HepG2 (cell line): ENCODE data around the gene MIA2. TPM values are rescaled to one million over a fixed set of nuclear protein-coding genes. Genes with fewer than 3 reads are reported as not detected.

Experiments
- ARID4A ChIP-seq: sonication (generic); formaldehyde crosslinking; IDR thresholded peaks from 2 replicates; pipeline ENCODE4 v1.5.0; 2020; ENCODE audit warnings: mild to moderate bottlenecking, missing genetic modification reagents, borderline replicate concordance
- CCAR2 ChIP-seq: fragments of 200-400 bp; formaldehyde crosslinking; optimal IDR thresholded peaks from 2 replicates; pipeline ENCODE3; 2018; ENCODE audit warnings: low read depth, mild to moderate bottlenecking, low read length, moderate library complexity
- CCDC6 ChIP-seq: sonication (generic); formaldehyde crosslinking; IDR thresholded peaks from 2 replicates; pipeline ENCODE4 v1.8.1; 2022; ENCODE audit warnings: mild to moderate bottlenecking, missing genetic modification reagents, moderate library complexity
- GABPB1 ChIP-seq: IDR thresholded peaks from 2 replicates; pipeline ENCODE4 v1.6.1; 2016; ENCODE audit warnings: mild to moderate bottlenecking, missing genetic modification reagents, moderate library complexity, missing compliant biosample characterization
- GATA4 ChIP-seq: sonication (generic); IDR thresholded peaks from 2 replicates; pipeline ENCODE4 v1.6.1; 2016; ENCODE audit warnings: antibody characterized with exemption, low read depth, borderline replicate concordance
- IRF2 ChIP-seq: IDR thresholded peaks from 2 replicates; pipeline ENCODE4 v1.6.1; 2018; ENCODE audit warnings: missing genetic modification reagents, missing compliant biosample characterization
- IRX3 ChIP-seq: sonication (generic); formaldehyde crosslinking; IDR thresholded peaks from 2 replicates; pipeline ENCODE4 v1.8.1; 2023; ENCODE audit warnings: mild to moderate bottlenecking, low read depth, missing genetic modification reagents, borderline replicate concordance
- KAT7 ChIP-seq: IDR thresholded peaks from 2 replicates; pipeline ENCODE4 v1.6.1; 2018; ENCODE audit warnings: borderline replicate concordance, missing compliant biosample characterization
- KDM5B ChIP-seq: sonication (generic); formaldehyde crosslinking; IDR thresholded peaks from 2 replicates; pipeline ENCODE4 v1.4.0; 2020; ENCODE audit warnings: missing genetic modification reagents, mild to moderate bottlenecking, borderline replicate concordance
- KLF16 ChIP-seq, 2 experiments: sonication (generic) in 1 of 2; formaldehyde crosslinking in 1 of 2; IDR thresholded peaks; 2 replicates each; pipeline versions ENCODE4 v1.6.1 to v1.8.0; 2016 to 2023; ENCODE audit warnings: missing genetic modification reagents in 2 of 2, missing compliant biosample characterization in 1 of 2
- MTF2 ChIP-seq: sonication (generic); formaldehyde crosslinking; IDR thresholded peaks from 2 replicates; pipeline ENCODE4 v1.5.0; 2020; ENCODE audit warnings: missing genetic modification reagents, borderline replicate concordance
- MXI1 ChIP-seq: IDR thresholded peaks from 3 replicates; pipeline ENCODE4 v1.6.1; 2012; ENCODE audit warnings: low read depth, low read length, inconsistent platforms, borderline replicate concordance
- PAWR ChIP-seq: sonication (generic); formaldehyde crosslinking; IDR thresholded peaks from 2 replicates; pipeline ENCODE4 v1.4.0; 2020; ENCODE audit warnings: missing genetic modification reagents, mild to moderate bottlenecking, borderline replicate concordance
- REXO4 ChIP-seq: sonication (generic); formaldehyde crosslinking; IDR thresholded peaks from 2 replicates; pipeline ENCODE4 v1.8.0; 2022; ENCODE audit warnings: missing genetic modification reagents, mild to moderate bottlenecking, borderline replicate concordance
- RFX1 ChIP-seq: fragments of 450-650 bp; IDR thresholded peaks from 2 replicates; pipeline ENCODE4 v1.6.1; 2017
- STAT5B ChIP-seq: sonication (generic); formaldehyde crosslinking; IDR thresholded peaks from 2 replicates; pipeline ENCODE4 v1.4.0; 2020; ENCODE audit warnings: missing genetic modification reagents
- ZFP36L1 ChIP-seq: sonication (generic); formaldehyde crosslinking; IDR thresholded peaks from 2 replicates; pipeline ENCODE4 v1.8.0; 2022; ENCODE audit warnings: mild to moderate bottlenecking, missing genetic modification reagents, moderate library complexity
- ZFY ChIP-seq: sonication (generic); formaldehyde crosslinking; IDR thresholded peaks from 2 replicates; pipeline ENCODE4 v1.4.0; 2020; ENCODE audit warnings: missing genetic modification reagents
- ZNF136 ChIP-seq: sonication (generic); formaldehyde crosslinking; IDR thresholded peaks from 2 replicates; pipeline ENCODE4 v1.8.1; 2022; ENCODE audit warnings: low read depth, mild to moderate bottlenecking, moderate library complexity, missing genetic modification reagents
- ZNF292 ChIP-seq: sonication (generic); formaldehyde crosslinking; IDR thresholded peaks from 2 replicates; pipeline ENCODE4 v1.8.1; 2022; ENCODE audit warnings: mild to moderate bottlenecking, low read depth, missing genetic modification reagents, borderline replicate concordance
- ZNF570 ChIP-seq: sonication (generic); formaldehyde crosslinking; IDR thresholded peaks from 2 replicates; pipeline ENCODE4 v1.4.0; 2020; ENCODE audit warnings: mild to moderate bottlenecking, missing genetic modification reagents, borderline replicate concordance
- ZNF672 ChIP-seq: sonication (generic); formaldehyde crosslinking; IDR thresholded peaks from 2 replicates; pipeline ENCODE4 v1.8.1; 2022; ENCODE audit warnings: missing genetic modification reagents
- ZNF768 ChIP-seq: sonication (generic); formaldehyde crosslinking; IDR thresholded peaks from 2 replicates; pipeline ENCODE4 v1.4.0; 2020; ENCODE audit warnings: missing genetic modification reagents
- ZSCAN25 ChIP-seq: sonication (generic); formaldehyde crosslinking; IDR thresholded peaks from 2 replicates; pipeline ENCODE4 v1.8.0; 2022; ENCODE audit warnings: mild to moderate bottlenecking, missing genetic modification reagents
- polyA plus RNA-seq, 8 experiments: library from polyadenylated mRNA; depleted of rRNA in 3 of 8; stranded (reverse) in 7 of 8; unstranded in 1 of 8; fragments of >200 nt; fragmentation: Illumina TruSeq in 4 of 8; extraction: Trizol in 4 of 8; gene quantifications; 2 replicates each; pipeline versions ENCODE4 v1.2.1 to v1.2.3, GENCODE V29; 2011 to 2016; ENCODE audit warnings: low read depth in 4 of 8, missing spikeins in 1 of 8, mixed read lengths in 1 of 8; ENCODE audit not compliant: insufficient read depth in 1 of 8
- total RNA-seq, 5 experiments: library from RNA; depleted of rRNA; stranded (reverse); fragments of >200 nt; fragmentation: Illumina TruSeq; extraction: Trizol; gene quantifications; 2 replicates each; pipeline ENCODE4 v1.2.3, GENCODE V29; 2016; ENCODE audit warnings: low read depth in 1 of 5
- TF ChIP-seq, protein P1 (sequence below): conservative IDR thresholded peaks from 2 replicates; pipeline ENCODE4 v1.6.1; 2018; ENCODE audit warnings: missing genetic modification reagents
- TF ChIP-seq, protein P2 (sequence below): IDR thresholded peaks from 2 replicates; pipeline ENCODE4 v1.6.1; 2016; ENCODE audit warnings: low read depth, borderline replicate concordance

Gene MIA2
- total and polyA plus RNA-seq, 2 of the 13 experiments (the other 11 are each of a cell fraction or from before 2014, with no cell fraction given): 134 to 158 TPM

DNA sequence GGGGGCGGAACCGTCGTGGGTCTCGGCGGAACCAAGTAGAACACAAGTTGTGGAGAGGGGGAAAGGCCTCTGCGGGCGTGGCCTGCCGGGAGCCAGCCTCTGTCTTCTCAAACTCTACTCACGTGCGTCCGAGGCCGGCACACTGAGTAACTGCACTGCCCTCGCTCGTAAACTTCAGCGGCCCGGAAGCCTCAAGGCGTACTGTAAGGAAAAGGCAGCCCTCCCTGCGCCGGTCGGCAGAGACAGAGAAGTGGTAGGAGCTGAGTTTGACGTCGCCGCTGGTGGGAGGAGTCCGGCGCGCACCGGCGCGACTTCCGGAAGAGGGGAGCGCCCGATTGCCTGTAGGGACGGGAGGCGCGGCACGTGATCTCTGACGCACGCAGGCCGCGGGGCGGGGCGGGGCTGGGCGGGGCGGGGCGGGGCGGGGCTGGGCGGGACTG lies 198.5 kb downstream of the MIA2 start, which contains the start of gene FBXO33 (continued):
- TF ChIP-seq IRF2 (peak; percentile 82), ZNF768 (CRISPR knock-in tag) (0 out of 2 replicates have a peak, but pooled peaks have one; percentile 3), STAT5B (CRISPR knock-in tag) (0 out of 2 replicates have a peak, but pooled peaks have one; percentile 69), MXI1 (peak; percentile 81; the same call in 1 of the 3 replicates), GABPB1 (peak; percentile 91), PAWR (CRISPR knock-in tag) (no peak), MTF2 (CRISPR knock-in tag) (peak; percentile 49; the same call in 1 of the 2 replicates), ZFP36L1 (CRISPR knock-in tag) (no peak), KLF16 (CRISPR knock-in tag; IDR thresholded peaks at IDR 0.05) (peak in 1 of 2 experiments; percentile 97; a peak in 2 of 4 replicates), CCDC6 (CRISPR knock-in tag) (peak; percentile 91), ARID4A (CRISPR knock-in tag) (peak; percentile 80; the same call in 1 of the 2 replicates), ZNF292 (CRISPR knock-in tag) (no peak), CCAR2 (no peak), IRX3 (CRISPR knock-in tag) (no peak; the same call in 1 of the 2 replicates), KAT7 (CRISPR knock-in tag) (0 out of 2 replicates have a peak, but pooled peaks have one; percentile 34), ZNF672 (CRISPR knock-in tag) (no peak), RFX1 (no peak), REXO4 (no peak), GATA4 (peak; percentile 46), KDM5B (CRISPR knock-in tag) (peak; percentile 27; the same call in 1 of the 2 replicates), ZFY (CRISPR knock-in tag) (0 out of 2 replicates have a peak, but pooled peaks have one; percentile 34), ZNF136 (CRISPR knock-in tag) (peak; percentile 71; the same call in 1 of the 2 replicates), ZNF570 (CRISPR knock-in tag) (no peak; the same call in 1 of the 2 replicates), ZSCAN25 (CRISPR knock-in tag) (0 out of 2 replicates have a peak, but pooled peaks have one; percentile 16)
- TF ChIP-seq, protein P1, sequence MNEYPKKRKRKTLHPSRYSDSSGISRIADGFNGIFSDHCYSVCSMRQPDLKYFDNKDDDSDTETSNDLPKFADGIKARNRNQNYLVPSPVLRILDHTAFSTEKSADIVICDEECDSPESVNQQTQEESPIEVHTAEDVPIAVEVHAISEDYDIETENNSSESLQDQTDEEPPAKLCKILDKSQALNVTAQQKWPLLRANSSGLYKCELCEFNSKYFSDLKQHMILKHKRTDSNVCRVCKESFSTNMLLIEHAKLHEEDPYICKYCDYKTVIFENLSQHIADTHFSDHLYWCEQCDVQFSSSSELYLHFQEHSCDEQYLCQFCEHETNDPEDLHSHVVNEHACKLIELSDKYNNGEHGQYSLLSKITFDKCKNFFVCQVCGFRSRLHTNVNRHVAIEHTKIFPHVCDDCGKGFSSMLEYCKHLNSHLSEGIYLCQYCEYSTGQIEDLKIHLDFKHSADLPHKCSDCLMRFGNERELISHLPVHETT (CRISPR knock-in tag): no peak; the same call in 1 of the 2 replicates
- TF ChIP-seq, protein P2, sequence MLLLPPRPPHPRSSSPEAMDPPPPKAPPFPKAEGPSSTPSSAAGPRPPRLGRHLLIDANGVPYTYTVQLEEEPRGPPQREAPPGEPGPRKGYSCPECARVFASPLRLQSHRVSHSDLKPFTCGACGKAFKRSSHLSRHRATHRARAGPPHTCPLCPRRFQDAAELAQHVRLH: peak; percentile 96; the same call in 1 of the 2 replicates
